ENCODE data around the gene CRYBG3. TPM values are rescaled to one million over a fixed set of nuclear protein-coding genes. Genes with fewer than 3 reads are reported as not detected.

CRYBG3 gene
- total RNA-seq, 6 experiments from 2014 or later = 10.7 to 14.1 (median 12.8) TPM

DNA sequence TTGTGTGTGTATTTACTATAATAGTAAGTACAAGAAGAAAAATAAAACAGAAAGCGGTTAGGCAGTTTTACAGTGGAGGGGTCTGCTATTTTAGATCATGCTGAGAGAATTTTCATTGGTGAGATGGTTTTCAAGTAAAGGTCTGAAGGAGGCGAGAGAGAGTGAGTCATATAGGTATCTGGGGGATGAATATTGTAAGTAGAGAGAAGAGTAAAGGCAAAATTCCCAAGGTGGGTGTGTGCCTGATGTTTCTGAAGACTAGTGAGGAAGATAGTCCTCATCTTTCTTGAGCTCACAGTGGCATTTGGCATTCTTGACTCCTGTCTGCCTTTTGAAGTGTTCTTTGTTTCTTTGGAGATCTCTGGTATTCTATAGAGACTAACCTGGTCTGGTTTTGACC lies 38.6 kb downstream of the CRYBG3 start:
- H3K9me3 Mint-ChIP-seq = no peaks in the 10 kb centered on the region; the same call in 1 of the 2 replicates

DNA sequence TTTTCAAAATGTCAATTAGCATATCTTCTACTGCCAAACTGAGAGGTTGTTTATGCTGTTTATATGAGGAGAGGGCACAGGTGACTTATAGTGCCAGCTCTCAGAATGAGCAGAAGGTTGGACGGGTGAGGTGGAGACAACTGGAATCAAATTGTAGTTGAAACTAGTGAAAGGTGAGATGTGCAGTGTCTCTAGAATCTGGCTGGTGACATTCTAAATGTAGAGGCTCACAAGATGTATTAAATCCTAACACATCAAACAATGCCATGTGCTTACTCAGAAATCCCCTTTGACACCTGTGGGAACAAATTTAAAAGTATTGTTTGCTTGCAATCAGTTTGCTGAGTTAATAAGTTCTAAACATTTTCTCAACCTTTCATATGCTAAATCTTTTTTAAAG lies 40.8 kb downstream of the CRYBG3 start:
- TF ChIP-seq, protein P1, sequence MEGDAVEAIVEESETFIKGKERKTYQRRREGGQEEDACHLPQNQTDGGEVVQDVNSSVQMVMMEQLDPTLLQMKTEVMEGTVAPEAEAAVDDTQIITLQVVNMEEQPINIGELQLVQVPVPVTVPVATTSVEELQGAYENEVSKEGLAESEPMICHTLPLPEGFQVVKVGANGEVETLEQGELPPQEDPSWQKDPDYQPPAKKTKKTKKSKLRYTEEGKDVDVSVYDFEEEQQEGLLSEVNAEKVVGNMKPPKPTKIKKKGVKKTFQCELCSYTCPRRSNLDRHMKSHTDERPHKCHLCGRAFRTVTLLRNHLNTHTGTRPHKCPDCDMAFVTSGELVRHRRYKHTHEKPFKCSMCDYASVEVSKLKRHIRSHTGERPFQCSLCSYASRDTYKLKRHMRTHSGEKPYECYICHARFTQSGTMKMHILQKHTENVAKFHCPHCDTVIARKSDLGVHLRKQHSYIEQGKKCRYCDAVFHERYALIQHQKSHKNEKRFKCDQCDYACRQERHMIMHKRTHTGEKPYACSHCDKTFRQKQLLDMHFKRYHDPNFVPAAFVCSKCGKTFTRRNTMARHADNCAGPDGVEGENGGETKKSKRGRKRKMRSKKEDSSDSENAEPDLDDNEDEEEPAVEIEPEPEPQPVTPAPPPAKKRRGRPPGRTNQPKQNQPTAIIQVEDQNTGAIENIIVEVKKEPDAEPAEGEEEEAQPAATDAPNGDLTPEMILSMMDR (IDR thresholded peaks at IDR 0.05) = no peak
- Mint-ChIP-seq H3K9me3 (no peaks in the 10 kb centered on the region; the same call in 1 of the 2 replicates), H3K36me3 (ENCODE audit: low read depth) (no peaks in the 10 kb centered on the region), H3K4me1 (ENCODE audit: low read depth) (peaks cover 18% of the 10 kb centered on the region), H3K4me3 (no peak overlapping the region), H3K27ac (no peak overlapping the region), H3K27me3 (ENCODE audit: insufficient read depth) (peaks cover 1% of the 10 kb centered on the region; the same call in 1 of the 2 replicates)
- DNase-seq = no peak

More for the DNA sequence above, 38.6 kb downstream of the CRYBG3 start:
- H3K4me1 Mint-ChIP-seq (ENCODE audit: low read depth) = peaks cover 18% of the 10 kb centered on the region
- TF ChIP-seq, protein P1 (IDR thresholded peaks at IDR 0.05) = no peak
- H3K4me3 Mint-ChIP-seq = no peak overlapping the region
- no peak for DNase-seq
- H3K36me3 Mint-ChIP-seq (ENCODE audit: low read depth) = peaks cover 3% of the 10 kb centered on the region; the same call in 1 of the 2 replicates
- peaks cover 1% of the 10 kb centered on the region; the same call in 1 of the 2 replicates for H3K27me3 Mint-ChIP-seq (ENCODE audit: insufficient read depth)
- H3K27ac Mint-ChIP-seq = no peak overlapping the region

DNA sequence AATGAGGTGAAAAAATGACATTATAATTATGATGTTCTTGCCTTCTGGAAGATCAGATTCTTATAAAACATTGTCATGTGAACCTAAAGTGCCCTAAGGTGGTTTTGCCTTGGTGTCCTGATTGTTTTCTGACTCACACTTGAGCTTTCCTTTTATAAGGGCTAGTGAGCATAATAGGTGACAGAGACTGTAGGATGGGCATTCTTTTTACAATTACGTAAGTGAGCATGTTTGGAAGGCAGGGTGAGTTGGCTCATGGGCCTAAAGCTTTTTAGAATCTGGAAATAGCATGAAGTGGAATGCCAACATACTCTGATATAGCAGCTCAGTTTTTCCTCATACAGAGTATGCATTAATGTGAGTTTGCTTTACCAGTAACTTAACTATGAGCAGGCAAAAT lies 41.2 kb downstream of the CRYBG3 start:
- Mint-ChIP-seq H3K4me3 (no peak overlapping the region), H3K27me3 (ENCODE audit: insufficient read depth) (peaks cover 1% of the 10 kb centered on the region; the same call in 1 of the 2 replicates), H3K27ac (peak overlapping the region; percentile 46), H3K9me3 (no peaks in the 10 kb centered on the region), H3K4me1 (ENCODE audit: low read depth) (peaks cover 18% of the 10 kb centered on the region), H3K36me3 (ENCODE audit: low read depth) (no peaks in the 10 kb centered on the region)
- peak; percentile 29 for DNase-seq
- TF ChIP-seq, protein P1 (IDR thresholded peaks at IDR 0.05) = no peak

DNA sequence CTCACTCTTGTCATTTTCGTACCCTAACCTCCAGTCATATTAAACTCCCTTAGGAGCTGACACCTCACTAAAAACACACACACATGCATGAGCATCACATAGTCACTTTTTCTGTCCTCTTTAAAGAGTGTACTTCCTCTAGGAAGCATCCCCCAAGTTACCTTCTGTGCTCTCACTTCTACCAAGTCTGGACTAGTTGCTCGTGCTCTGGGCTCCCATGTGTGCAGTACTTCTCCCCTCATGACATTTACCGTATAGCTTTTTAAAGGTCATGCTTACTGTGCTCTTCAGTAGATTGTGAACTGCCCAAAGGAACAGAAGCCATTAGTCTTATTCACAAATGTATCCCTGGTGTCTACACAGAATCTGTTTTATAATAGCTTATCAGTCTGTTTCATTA lies 42.0 kb downstream of the CRYBG3 start:
- Mint-ChIP-seq H3K36me3 (ENCODE audit: low read depth) (no peaks in the 10 kb centered on the region), H3K4me1 (ENCODE audit: low read depth) (peaks cover 18% of the 10 kb centered on the region), H3K27me3 (ENCODE audit: insufficient read depth) (peaks cover 1% of the 10 kb centered on the region; the same call in 1 of the 2 replicates), H3K4me3 (no peak overlapping the region), H3K27ac (no peak overlapping the region), H3K9me3 (no peaks in the 10 kb centered on the region)
- TF ChIP-seq, protein P1 (IDR thresholded peaks at IDR 0.05) = no peak
- no peak for DNase-seq

DNA sequence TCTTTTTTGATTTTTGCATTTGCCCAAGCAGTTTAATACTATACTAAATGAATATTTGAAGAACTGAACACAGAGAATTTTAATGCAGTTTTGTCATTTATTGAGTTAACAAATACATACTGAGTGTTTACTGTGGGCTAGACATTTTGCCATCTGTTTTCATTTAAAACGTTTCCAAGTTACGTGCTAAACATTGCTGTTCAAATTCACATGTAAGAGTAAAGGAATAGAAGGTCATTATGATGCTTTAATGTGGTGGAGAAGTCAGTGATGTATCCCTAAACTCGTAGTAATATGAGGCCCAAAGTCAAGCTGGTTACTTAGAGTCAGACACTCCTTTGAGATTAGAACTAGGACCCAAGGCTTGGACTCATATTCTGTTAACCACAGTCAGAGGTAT lies 49.4 kb downstream of the CRYBG3 start:
- TF ChIP-seq, protein P1 (IDR thresholded peaks at IDR 0.05) = no peak
- peak; percentile 1 for DNase-seq
- no peaks in the 10 kb centered on the region for H3K27me3 Mint-ChIP-seq (ENCODE audit: insufficient read depth)
- no peaks in the 10 kb centered on the region for H3K9me3 Mint-ChIP-seq
- H3K4me1 Mint-ChIP-seq (ENCODE audit: low read depth) = peaks cover 29% of the 10 kb centered on the region
- no peak overlapping the region for H3K4me3 Mint-ChIP-seq
- peak overlapping the region; percentile 96 for H3K27ac Mint-ChIP-seq
- H3K36me3 Mint-ChIP-seq (ENCODE audit: low read depth) = peaks cover 15% of the 10 kb centered on the region; the same call in 1 of the 2 replicates

Measured in HFFc6 (cell line).